ENCODE results near the gene MDM2.

DNA sequence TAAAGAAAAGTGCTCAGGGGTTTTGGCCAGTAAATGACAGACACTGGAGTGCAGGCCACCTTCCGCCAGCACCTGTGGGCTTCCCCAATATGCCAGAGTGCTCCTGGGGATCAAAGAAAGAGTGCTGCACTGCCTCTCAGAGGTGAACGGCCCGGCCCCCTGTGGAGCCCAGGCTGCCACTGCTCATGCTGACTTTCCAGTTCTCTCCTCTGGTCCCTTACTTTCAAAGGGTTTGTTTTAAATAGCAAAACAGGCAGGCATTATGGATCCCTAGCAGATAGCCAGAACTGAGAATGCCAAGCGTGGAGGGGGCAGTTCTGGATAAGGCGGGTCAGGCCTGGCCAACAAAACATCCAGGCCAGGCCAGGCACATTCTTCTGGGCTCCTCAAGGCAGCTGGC, 59.6 kb downstream of the MDM2 start:
- TF ChIP-seq, protein P1, sequence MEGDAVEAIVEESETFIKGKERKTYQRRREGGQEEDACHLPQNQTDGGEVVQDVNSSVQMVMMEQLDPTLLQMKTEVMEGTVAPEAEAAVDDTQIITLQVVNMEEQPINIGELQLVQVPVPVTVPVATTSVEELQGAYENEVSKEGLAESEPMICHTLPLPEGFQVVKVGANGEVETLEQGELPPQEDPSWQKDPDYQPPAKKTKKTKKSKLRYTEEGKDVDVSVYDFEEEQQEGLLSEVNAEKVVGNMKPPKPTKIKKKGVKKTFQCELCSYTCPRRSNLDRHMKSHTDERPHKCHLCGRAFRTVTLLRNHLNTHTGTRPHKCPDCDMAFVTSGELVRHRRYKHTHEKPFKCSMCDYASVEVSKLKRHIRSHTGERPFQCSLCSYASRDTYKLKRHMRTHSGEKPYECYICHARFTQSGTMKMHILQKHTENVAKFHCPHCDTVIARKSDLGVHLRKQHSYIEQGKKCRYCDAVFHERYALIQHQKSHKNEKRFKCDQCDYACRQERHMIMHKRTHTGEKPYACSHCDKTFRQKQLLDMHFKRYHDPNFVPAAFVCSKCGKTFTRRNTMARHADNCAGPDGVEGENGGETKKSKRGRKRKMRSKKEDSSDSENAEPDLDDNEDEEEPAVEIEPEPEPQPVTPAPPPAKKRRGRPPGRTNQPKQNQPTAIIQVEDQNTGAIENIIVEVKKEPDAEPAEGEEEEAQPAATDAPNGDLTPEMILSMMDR (IDR thresholded peaks at IDR 0.05; ENCODE audit: low read length): no peak
- no peak for TF ChIP-seq EZH2 (IDR thresholded peaks at IDR 0.05; ENCODE audit: borderline replicate concordance, low read length)

Data from OCI-LY1 (cell line).